GM12891 (cell line): ENCODE measurements around the gene WWC2.

ENCODE experiments used
- POLR2A ChIP-seq: IDR thresholded peaks from 2 replicates; pipeline ENCODE4 v1.6.1; 2011; ENCODE audit warnings: low read depth, low read length, control low read depth
- POLR2AphosphoS5 ChIP-seq: IDR thresholded peaks from 2 replicates; pipeline ENCODE4 v1.6.1; 2011; ENCODE audit warnings: low read depth, low read length, control low read depth
- TAF1 ChIP-seq: IDR thresholded peaks from 2 replicates; pipeline ENCODE4 v1.6.1; 2011; ENCODE audit warnings: low read depth, low read length, control low read depth

- TF ChIP-seq POLR2A (no peak), TAF1 (no peak), POLR2AphosphoS5 (no peak)
Measured at GRCh38 chr4:183140911-183141320, 41.9 kb downstream of the WWC2 start.
